Osteoblast (primary cell): ENCODE results near the gene CCDC33. TPM values are rescaled to one million over a fixed set of nuclear protein-coding genes. Genes with fewer than 3 reads are reported as not detected.

ENCODE experiments used
- DNase-seq: peaks from one replicate; pipeline ENCODE4 v3.0.0; 2011; ENCODE audit warnings: low spot score, mixed read lengths; ENCODE audit not compliant: insufficient read length; ENCODE audit errors: missing footprints
- H2AFZ ChIP-seq: 2 replicates; pipeline ENCODE4 v1.6.0; 2011; ENCODE audit warnings: mild to moderate bottlenecking, low read length
- H3K27ac ChIP-seq: 2 replicates; pipeline ENCODE4 v1.5.1; 2011; ENCODE audit warnings: mild to moderate bottlenecking, low read depth, low read length, moderate library complexity
- H3K27me3 ChIP-seq: 2 replicates; pipeline ENCODE4 v1.6.0; 2012; ENCODE audit warnings: mild to moderate bottlenecking, control low read depth, inconsistent platforms, low read length, moderate library complexity; ENCODE audit not compliant: insufficient read depth
- H3K36me3 ChIP-seq: 2 replicates; pipeline ENCODE4 v1.5.1; 2011; ENCODE audit warnings: mild to moderate bottlenecking, low read length, control low read depth, moderate library complexity; ENCODE audit not compliant: insufficient read depth
- H3K4me1 ChIP-seq: 2 replicates; pipeline ENCODE4 v1.5.1; 2011; ENCODE audit warnings: mild to moderate bottlenecking, low read length, control low read depth, moderate library complexity; ENCODE audit not compliant: insufficient read depth
- H3K4me2 ChIP-seq: 2 replicates; pipeline ENCODE4 v1.6.0; 2011; ENCODE audit warnings: mild to moderate bottlenecking, low read length; ENCODE audit not compliant: insufficient read depth
- H3K4me3 ChIP-seq: fragments of 200-600 bp; sonication (generic); 3 replicates; pipeline ENCODE4 v1.5.1; 2012; ENCODE audit warnings: mild to moderate bottlenecking, low read length, inconsistent platforms; ENCODE audit not compliant: insufficient read depth
- H3K79me2 ChIP-seq: 2 replicates; pipeline ENCODE4 v1.6.0; 2012; ENCODE audit warnings: mild to moderate bottlenecking, low read length, control low read depth, inconsistent platforms; ENCODE audit not compliant: insufficient read depth
- H3K9me3 ChIP-seq: 2 replicates; pipeline ENCODE4 v1.5.1; 2011; ENCODE audit warnings: low read depth, low read length, control low read depth
- H4K20me1 ChIP-seq: 2 replicates; pipeline ENCODE4 v1.6.0; 2012; ENCODE audit warnings: mild to moderate bottlenecking, low read length, control low read depth; ENCODE audit not compliant: insufficient read depth
- total RNA-seq: library from RNA; depleted of rRNA; stranded (reverse); fragments of >200 nt; gene quantifications from 2 replicates; pipeline ENCODE4 v1.2.3, GENCODE V29; 2012
- TF ChIP-seq, protein P1 (sequence below): IDR thresholded peaks from 2 replicates; pipeline ENCODE4 v1.5.1; 2011; ENCODE audit warnings: mild to moderate bottlenecking, low read depth, low read length, moderate library complexity; ENCODE audit errors: extremely low read depth

Gene CCDC33
- total RNA-seq, 1 donor, result not detected

DNA sequence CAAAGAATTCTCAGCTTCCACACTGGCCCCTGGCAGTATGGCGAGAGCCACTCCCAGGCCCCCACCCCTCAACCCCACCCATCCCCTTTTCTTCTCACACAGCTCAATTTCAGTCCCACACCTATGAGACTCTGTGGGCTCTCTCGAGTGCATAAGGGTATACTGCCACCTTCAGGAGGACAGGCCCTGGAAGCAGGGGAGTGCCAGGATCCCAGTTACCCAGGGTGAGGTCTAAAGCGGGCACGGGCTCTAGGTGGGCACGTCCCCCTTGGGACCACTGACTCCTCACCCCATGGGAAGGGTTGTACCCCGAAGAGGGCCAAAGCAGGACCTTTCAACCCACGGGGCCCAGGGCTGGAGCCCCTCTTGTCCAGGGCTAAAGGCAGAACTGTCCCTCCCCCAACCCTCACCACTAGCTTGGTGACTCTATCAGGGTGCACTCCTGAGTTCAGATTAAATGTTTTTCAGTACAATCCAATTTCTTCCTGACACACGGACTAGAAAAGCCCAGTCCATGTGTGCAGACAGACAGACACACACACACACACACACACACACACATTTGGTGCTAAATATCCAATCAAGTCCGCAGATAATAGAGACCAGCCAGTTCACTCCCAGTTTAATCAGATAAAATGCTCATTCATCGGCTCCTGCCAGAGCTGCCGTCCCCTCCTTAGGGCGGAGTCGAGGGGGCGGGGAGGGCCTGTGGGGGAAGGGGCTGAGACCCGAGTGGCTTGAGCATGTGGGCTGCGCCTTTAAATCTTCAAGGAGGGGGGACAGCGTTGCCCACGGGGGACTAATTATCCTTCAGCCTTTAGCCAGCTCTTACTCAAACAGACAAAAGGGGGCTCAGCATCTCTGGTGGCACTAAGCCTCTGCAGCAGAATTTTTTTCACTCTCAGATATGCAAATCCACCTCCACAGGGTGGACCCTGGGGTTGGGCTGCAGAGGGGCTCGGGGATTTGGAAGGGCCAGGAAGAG lies 72.0 kb downstream of the CCDC33 start:
- H3K4me2 ChIP-seq, result no peak overlapping the region
- H2AFZ ChIP-seq, result no peak overlapping the region
- H4K20me1 ChIP-seq, result no peaks in the 10 kb centered on the region
- no peaks in the 10 kb centered on the region for H3K36me3 ChIP-seq
- H3K4me1 ChIP-seq, result no peaks in the 10 kb centered on the region
- peak; percentile 97 for DNase-seq
- no peaks in the 10 kb centered on the region for H3K9me3 ChIP-seq
- peaks cover 28% of the 10 kb centered on the region for H3K27me3 ChIP-seq
- no peaks in the 10 kb centered on the region for H3K79me2 ChIP-seq
- no peak overlapping the region for H3K4me3 ChIP-seq
- H3K27ac ChIP-seq, result no peak overlapping the region
- TF ChIP-seq, protein P1, sequence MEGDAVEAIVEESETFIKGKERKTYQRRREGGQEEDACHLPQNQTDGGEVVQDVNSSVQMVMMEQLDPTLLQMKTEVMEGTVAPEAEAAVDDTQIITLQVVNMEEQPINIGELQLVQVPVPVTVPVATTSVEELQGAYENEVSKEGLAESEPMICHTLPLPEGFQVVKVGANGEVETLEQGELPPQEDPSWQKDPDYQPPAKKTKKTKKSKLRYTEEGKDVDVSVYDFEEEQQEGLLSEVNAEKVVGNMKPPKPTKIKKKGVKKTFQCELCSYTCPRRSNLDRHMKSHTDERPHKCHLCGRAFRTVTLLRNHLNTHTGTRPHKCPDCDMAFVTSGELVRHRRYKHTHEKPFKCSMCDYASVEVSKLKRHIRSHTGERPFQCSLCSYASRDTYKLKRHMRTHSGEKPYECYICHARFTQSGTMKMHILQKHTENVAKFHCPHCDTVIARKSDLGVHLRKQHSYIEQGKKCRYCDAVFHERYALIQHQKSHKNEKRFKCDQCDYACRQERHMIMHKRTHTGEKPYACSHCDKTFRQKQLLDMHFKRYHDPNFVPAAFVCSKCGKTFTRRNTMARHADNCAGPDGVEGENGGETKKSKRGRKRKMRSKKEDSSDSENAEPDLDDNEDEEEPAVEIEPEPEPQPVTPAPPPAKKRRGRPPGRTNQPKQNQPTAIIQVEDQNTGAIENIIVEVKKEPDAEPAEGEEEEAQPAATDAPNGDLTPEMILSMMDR, result peak; percentile 74

DNA sequence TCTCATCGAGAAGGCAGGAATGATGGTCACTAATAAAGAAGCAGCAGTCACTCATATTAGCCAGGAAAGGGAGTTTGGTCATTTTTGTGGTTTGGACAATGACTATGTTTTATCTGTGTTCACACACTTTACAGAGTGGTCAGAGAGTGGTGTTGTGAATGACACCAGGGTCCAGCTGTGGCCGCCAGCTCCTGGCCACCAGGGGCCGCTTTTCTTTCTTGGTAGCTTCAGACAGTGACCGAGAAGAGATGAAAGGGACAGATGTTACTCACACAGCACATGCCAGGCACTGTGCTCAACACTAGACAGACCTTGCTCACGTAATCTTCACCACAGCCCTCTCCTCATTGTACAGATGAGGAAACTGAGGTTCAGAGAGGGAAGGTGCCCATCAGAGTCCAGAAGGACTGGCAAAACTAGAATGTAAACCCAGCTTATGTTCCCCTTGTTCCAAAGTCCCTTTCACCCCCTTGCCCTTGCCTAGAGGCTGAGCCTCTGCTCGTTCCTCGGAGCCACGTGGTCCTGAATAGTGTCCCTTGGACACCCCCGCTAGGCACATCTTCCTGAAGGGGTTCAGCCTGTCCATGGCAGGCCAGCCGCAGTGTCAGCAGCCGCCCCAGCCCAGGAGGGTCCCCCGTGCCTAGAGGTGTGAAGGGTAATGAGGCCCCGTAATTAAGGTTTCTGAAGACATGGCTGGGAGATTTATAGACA lies 75.8 kb downstream of the CCDC33 start:
- Histone ChIP-seq H3K79me2 (no peaks in the 10 kb centered on the region), H3K4me1 (peaks cover 2% of the 10 kb centered on the region), H3K36me3 (no peaks in the 10 kb centered on the region), H3K9me3 (no peaks in the 10 kb centered on the region), H2AFZ (no peak overlapping the region), H3K27ac (no peak overlapping the region), H4K20me1 (no peaks in the 10 kb centered on the region), H3K27me3 (peaks cover 17% of the 10 kb centered on the region), H3K4me2 (no peak overlapping the region), H3K4me3 (no peak overlapping the region)
- TF ChIP-seq, protein P1, result peak; percentile 65
- DNase-seq, result no peak

- Histone ChIP-seq H4K20me1 (no peaks in the 10 kb centered on the region), H3K36me3 (no peaks in the 10 kb centered on the region), H3K4me3 (no peak overlapping the region), H3K9me3 (no peaks in the 10 kb centered on the region), H3K4me2 (no peak overlapping the region), H3K79me2 (no peaks in the 10 kb centered on the region), H3K27ac (no peak overlapping the region), H3K27me3 (peaks cover 11% of the 10 kb centered on the region), H2AFZ (no peak overlapping the region), H3K4me1 (peaks cover 6% of the 10 kb centered on the region)
- TF ChIP-seq, protein P1, result no peak
- no peak for DNase-seq
These were observed 76.4 kb downstream of the CCDC33 start for GRCh38 chr15:74312445-74313007.
